Stimulated activated CD4-positive, alpha-beta T cell treated with anti-CD3 and anti-CD28 coated beads, TNF-alpha, amount 100 ng/mL, for 48 hours (primary cell): ENCODE data around the gene ELMO1.

ENCODE experiments used
- DNase-seq, 3 donors: peaks; one replicate each; pipeline ENCODE4 v3.0.0-alpha.2; 2020; ENCODE audit warnings: low read depth in 3 of 3

ELMO1 gene

DNA sequence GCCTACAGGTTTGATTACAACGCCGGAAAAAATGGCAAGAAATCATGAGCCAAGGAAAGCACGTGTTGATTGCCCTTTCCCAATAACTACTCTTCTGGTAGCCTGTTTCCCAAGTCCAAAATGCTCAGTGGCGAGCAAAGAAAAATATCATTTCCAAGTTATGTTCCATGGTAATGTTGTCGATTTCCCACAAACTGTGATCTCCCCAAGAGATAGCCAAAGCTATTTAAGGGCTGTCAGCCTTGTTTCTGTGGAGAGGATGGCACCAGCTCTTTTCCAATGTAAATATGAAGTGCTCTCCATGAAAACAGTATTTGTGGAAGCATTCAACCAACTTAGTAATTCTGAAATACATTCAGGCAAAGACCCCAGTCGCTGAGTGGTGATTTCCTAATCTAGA, 491.9 kb downstream of the ELMO1 start:
- DNase-seq, result no peak

DNA sequence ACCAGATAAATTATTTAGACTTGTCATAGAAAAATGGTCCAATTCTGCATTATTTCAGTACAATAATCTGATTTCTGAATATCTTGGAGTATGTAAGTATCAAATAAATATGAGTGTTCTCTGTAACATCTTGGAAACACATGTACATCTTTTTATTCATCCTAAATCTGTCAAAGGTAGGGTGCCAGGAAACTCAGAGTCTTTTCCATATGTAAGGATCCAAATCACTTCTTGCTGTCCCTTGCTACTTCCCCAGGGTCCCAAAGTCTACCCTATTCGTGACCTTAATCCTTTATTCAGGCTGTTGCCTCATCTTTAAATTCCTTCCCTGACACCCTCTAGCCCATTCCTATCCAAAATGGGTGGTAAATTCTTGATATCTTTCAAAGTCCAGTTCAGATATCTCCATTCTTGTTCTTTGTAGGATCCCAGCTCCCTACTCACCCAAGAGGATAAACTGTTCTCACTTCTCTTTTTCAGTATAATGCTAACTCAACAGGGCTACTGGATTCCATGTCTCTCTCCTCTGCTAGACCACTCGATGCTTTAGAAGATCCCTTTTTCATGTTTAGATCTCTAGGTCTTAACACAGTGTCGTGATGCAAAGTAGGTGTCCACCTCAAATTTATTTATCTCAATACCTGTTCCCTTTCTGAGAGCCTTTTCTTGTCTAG, 493.1 kb downstream of the ELMO1 start:
- no peak for DNase-seq

DNA sequence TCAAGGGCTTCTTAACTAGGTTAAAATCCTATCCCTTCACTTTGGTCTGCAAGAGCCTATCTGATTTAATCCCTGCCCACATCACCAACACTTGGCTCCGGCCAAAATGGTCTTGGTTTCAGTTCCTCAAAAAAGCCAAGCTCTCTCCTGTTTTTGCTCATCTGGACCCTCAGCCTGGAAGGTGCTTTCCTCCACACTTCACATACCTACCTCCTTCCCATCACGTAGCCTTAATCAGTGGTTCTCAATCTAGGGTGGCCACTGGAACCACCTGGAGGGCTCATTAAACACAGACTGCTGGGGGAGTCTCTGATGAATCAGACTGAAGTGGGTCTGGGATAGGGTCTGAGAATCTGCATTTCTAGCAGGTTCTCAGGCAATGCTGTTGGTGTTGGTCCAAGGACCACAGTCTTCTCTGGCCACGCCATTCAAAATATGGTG, 497.4 kb downstream of the ELMO1 start:
- no peak for DNase-seq

DNA sequence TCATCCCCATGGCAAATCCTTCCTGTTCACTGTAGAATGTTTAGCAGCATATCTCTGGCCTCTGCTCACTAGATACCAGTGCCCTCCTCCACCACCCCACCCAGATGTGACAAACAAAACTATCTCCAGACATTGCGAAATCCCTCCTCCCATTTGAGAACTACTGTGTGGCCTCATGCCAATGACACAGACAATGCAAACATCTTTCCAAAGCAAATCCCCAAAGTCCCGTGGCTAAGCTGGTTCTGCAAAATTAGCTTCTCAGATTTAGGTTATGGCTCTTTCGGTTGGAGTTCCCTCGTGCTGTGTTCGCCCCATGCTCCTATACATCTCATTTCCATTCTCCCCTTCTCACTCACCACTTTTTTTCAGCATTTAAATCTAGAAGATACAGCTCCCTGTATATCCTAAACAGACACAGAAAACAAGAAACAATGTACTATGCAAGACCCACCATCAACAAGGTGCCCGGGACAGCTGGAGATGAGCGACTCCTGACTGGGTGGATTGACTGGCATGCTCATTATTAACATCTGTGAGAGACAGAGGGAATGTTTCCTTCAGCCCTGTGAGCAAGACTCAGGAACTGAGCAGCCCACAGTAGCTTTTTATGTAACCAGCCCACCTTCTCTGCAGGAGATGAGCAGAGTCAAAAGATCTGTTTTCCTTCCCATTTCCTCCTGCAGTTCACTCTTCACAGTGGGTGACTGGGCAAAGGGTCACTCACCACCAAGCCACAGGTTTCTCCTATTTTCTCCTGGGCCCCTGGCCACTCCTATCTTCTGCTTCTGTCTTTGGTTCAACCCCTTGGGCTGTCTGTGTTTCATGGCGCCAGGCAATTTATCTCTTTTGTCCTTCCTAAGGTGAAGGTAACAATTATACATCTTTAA, 498.7 kb downstream of the ELMO1 start:
- no peak for DNase-seq

DNA sequence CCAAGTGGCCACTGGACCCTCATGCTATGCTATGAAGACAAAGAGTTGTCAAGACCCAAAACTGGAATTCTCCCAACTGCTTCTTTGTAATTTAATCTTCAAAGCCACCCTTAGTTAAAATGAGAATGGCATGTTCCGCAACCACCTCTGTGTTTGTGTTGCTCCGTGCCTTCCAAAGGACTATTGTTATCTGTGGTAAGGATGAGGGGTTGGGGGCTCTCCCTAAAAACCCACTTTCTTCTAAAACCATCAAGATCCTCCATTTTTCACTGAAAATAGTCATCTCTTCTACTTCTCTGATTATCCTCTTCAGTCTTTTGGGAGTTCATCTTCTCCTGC, 502.3 kb downstream of the ELMO1 start:
- no peak for DNase-seq

DNA sequence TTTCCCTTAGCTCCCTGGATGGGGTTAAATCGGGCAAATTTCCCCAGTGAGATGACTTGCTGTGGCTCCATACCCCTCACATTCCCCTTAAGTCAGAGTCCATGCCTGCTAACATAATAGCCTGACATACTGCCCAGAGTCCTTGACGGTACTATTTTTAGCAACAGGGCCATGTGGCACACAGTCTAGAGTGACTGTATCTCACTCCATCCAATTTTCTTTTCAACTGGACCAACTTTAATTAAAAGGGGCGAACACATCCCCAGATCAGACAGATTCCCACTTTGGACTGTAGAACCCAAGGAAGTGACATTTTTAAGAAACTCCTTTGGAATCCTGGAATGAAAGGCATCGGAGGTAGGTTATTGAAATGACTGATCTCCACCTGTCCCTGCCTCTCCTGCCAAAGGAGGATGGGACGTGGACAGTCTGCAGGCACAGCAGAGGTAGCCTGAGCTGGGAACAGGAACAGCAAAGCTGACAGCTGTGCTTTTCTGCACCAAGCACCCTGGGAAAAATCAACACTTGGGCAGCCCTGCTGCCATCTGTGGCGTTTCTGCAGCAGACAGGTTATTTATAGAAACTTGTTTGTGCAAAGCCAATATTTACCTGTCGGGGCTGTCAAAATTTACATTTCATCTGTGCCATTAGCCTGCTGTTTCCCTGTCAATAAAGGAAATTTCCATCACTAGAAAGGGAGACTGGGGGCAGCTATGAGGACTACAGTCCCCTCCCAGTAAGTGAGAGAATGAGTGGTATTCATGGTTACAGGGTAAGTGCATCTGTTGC, 502.9 kb downstream of the ELMO1 start:
- no peak for DNase-seq

DNA sequence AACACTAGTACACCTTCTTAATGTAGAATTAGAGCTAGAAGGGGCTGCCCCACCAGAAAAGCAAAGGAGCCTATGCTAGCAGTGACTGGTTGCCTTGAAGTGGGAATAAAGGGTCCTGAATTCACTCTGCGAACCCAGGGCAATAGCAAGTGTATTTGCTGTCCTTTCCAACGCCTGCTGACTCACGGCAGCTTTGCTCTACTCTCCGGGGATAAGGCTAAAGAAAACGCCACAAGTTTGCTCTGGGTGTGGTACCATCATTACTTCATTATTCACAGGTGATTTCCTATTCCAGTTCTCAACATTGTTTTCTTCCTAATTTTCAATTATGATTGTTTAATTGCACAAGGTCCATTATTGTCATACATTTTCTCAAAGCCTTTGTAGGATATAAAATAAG, 503.8 kb downstream of the ELMO1 start:
- DNase-seq, result no peak

DNA sequence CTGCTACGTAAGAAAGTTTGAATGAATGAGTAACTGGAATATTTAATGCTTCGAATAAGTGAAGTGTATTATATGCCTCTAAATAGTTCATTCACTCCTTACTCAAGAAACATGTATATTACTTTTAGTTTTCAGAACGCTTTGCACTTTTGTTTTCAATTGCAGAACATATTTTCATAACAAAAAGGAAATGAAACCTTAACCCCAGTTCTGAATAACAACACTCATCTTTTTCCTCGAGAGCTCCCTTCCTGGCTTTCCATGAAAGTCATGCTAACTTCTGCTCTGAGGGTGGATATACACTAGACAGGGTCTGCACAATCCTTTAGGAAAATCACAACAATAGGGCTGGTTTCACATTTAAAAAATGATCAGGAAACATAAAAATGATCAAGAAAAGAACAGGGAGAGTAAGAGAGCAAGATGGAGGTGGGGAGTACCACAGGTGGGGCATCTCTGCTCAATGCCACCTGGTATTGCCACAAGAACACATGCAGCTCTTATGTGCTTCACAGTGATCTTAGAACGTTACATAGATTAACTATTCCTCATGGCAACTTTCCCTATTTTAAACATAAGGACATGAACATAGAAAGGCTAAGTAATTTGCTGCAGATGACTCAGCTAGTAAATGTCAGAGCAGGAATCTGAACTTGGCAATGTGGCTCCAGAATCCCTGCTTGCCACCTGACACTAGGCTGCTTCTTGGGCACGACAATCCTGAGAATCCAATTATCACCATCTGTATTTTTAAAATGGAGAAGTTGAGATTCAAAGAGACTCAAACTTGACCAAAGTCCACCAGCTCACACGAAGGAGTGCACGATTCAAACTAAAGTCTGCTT, 504.9 kb downstream of the ELMO1 start:
- no peak for DNase-seq

DNA sequence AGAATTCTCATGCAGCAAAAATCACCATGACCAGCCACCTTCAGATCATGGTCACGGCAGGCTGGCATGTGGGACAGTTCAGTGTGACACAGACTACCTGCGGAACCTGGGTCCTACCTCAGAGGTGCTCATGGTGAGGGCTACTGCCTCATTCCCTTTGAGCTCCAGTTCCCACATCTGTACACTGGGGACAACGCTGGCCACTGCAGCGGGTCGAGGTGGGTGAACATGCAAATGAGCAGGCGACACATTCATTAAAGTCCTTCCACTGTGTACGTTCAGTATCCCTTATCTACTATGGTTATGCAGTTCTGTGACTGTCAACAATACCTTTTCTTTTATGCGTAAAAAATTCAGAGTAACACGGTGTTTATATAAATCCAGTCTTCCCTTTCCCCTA, 505.7 kb downstream of the ELMO1 start:
- DNase-seq, result no peak

DNA sequence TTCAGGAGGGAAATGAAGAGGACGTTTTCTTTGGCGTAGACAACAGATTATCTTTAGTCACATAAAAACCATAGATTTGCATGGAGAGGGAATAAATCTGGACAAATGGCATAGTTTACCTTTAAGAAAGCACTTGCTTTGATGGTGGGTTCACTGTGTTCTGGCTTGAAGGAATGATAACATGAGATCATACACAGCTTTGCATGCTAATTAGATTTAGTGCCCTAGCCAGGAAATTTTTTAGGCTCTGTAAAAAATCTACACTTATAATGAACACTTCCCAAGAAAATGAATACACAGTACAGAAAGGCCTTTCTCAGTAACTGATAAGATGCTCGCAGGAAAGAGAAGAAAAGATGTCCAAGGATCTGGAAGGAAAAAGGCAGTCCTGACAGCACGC, 506.1 kb downstream of the ELMO1 start:
- DNase-seq, result no peak

DNA sequence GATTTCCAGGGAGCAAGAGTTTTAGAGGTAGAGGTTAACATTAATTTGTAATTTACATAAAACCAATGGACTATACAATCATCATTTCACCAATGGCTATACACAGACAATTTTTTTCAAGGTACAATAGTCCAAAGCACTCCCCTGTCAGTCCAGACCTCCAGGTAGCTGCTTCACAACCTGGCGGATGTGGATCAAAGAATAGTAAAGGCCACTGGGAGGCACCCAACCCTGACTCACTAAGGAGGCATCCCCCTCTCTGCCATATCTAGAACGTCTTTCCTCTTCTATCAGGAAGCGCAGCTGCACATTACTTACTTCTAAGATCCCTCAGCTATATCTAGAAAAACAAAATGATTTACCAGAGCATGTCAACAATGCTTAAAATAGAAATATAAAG, 506.6 kb downstream of the ELMO1 start:
- no peak for DNase-seq

DNA sequence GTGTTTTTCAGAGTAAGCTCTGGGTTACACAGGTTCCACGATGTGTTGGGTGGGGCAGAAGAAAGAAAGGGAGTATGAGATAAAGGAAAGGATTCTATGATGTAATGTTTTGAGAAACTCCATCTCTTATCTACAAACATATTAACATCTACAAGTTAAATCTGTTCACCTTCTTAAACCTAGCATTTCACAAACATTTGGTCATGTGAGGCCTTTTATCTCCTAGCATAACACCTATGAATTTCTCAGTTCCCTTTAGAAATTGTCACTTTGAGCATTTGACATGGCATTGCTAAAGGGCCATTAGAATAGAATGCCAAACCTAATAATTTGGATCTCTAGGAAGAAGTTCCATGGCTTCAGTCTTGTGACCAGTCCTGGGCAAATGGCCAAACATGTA, 507.3 kb downstream of the ELMO1 start:
- no peak for DNase-seq

DNA sequence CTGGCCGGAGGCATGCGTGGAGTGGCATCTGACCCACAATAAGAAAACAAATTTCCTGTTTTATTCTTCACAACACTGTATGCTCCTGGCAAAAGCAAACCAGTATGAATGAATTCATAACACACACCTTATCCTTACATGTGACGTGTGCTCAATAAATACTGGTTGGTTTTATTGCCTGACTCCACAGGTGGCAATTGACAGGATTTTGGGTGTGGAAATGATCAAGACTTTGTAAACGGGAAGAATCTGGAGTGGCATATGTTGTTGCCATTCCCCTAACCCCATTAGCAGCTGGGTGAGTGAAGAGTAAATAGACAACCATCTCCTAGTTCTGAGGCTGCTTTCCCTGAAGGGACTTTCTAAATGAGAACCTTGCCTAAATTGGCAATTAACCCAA, 508.8 kb downstream of the ELMO1 start:
- no peak for DNase-seq

DNA sequence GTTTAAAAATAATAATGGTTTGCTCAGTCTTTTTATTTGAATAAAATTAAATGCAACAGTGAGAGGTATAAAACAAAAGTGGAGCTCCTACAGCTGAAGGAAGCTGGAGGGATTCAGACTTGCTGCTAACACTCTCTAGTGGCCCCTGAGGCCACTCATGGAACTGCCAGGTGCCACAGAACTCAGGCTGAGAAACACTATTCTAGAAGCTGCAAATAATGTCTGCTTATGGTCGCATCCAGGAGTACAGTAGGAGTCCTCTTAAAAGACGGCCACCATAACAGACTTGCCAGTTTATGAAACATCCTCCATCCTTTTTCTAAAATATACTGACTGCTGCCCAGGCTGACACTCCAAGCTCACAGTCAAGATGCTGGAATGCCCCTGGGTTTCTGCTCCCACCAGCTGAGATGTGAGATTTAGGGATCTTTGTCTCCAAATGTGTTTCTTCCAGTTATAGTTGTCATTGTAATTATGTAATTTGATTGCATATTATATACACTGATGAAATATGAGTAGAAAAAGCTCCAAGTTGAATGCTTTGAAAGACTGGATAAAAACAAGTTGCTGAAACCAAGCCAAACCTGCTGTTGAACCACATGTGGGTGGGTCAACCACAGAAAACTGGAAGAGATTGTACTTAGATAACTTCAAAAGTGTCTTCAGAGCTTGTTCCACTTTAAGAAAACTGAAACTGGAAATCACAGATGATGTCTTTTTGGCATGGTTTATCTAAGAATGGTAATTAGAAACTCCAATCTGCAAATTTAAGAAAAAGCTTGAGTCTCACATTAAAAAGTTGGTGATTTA, 510.7 kb downstream of the ELMO1 start:
- DNase-seq, result no peak

DNA sequence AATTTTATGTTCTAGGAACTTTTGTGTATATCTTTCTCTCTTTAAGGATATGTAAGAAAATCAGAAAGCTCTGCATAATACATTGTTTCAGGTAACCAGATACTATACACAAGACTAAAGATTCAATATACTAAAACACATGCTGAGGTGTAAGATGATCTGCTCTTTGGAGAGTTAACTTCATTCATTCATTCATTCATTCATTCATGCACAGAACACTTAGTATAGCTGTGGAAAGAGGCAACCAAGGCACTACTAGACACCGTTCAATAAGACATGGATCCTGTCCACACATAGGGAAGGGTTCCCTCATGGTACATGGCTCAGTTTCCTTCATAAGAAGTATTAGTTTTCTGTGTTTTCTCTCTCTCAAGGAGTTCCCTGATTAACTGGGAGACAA, 516.8 kb downstream of the ELMO1 start:
- DNase-seq, result no peak

DNA sequence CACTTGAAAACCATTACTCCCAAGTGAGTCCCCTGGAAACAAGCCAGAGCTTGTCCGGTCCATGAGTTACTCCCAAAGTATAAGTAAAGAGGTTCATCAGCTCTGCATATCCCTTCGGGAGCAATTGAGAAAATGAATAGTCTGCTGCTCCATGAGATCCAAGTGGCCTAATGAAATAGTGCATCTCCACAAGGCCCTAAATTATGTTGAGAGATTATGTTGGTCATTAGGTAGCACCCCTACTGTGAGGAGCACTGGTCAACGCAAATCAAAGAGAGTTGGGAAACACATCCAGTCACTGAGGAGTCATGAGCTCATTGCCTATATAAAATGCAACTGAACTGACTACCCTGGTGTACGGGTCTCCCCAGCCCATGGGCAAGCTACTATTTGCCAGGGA, 518.9 kb downstream of the ELMO1 start:
- DNase-seq, result no peak

DNA sequence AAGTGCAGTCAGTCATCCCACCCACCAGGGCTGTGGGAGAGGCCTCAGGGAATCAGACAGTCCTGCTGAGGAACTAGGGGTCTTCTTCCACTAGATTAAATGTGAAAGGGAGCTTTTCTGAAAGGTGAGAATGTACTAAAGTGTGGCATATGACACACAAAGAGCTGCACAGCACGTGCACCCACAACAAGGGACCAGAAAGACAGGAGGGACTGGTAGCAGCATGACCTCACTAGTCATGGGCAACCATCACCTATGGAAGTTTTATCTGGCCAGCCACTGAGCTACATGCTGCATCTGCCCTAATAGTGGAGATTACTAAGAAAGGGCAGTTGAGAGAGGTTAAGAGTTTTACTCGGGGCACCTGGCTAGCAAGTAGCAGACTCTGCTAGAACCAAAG, 519.9 kb downstream of the ELMO1 start:
- no peak for DNase-seq

DNA sequence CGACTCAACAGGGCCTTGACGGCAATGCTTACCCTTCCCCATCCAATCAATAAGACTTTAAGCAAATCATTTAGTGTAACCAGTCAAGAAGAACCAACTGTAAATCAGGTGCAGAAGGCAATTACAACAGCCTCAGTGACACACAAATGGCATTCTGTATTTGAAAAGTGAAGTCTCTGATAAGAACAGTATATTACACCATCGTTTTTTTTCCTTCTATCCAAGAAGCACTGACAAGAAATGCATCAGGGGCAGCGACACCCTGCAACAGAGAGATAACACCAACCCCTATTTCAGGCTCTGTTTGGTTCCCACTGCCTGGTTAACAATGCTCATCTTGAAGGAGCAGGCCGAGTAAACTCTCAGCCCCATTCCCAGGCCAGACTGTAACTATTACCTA, 520.4 kb downstream of the ELMO1 start:
- DNase-seq, result no peak

DNA sequence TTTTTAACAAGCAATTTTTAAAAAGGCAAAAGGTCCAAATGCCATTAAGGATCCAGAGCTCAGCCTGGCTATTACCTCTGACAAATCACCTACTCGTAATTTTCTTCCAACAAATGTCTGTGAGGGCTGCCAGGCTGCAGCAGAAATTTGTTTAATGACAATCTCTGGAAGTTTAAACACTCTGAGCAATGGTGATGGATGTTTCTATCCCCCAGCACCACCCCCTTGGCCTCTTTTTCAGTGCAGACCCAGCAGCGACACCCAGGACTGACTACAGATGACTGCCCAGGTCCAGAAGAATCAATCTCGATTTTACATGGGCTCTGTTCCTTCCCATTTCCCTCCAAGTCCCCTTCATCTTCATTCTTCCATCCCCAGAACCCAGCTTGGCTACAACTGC, 523.0 kb downstream of the ELMO1 start:
- DNase-seq, result no peak

DNA sequence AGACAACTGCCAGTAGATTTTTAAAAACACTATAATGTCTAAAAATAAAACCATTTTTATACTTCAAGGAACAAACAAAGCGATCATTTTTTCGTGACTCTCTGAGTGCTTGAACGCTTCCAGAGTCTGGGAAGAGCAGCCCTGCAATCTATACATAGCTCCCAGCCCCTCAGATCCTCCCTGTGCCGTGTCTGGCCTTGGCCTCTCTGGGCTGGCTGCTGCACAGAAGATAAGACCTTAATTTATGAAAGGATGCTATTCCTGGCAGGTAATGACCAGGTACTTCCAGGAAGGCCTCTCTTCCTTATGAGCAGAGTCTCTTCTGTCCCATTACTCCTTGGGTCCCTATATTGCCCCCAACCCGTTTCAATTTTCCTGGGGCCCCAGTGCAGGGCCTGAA, 523.5 kb downstream of the ELMO1 start:
- DNase-seq, result no peak

DNA sequence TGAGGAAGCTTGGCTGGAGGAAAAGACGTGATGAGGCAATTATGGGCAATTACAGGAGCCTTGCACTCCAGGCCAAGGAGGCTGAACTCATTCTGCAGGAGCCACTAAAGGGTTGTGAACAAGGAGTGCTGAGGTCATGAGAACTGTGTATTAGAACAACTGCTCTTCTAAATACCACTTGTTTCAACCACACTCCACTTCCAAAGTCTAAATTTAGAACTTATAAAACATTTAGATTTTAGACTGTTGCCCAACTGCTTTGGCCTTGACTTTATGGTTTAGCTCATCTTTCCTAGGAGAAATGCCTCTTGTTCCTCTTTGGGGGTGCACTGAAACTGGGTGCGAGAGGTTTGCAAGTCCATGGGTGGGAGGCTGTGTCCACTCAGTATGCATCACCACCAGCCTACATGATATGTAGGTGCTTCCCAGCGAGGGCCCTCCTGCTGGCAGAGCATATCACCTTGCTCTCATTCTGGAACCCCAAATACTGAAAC, 524.7 kb downstream of the ELMO1 start:
- no peak for DNase-seq
